SK-N-SH treated with all-trans-retinoic acid at 6 μM for 48 hours (cell line): ENCODE results near the gene EPB41L1.

Experiments
- ATAC-seq: fragments of 200-7000 bp; cut with Tn5 transposase; 3 replicates; pipeline ENCODE4 v1.9.1; 2020; ENCODE audit warnings: mild to moderate bottlenecking, moderate library complexity
- CREB5 ChIP-seq: fragments of 250-450 bp; sonication (Bioruptor Pico); IDR thresholded peaks from 2 replicates; pipeline ENCODE4 v1.5.1; 2020; ENCODE audit warnings: low read depth, mild to moderate bottlenecking, moderate library complexity
- CSDC2 ChIP-seq: fragments of 250-450 bp; sonication (Bioruptor Pico); IDR thresholded peaks from 2 replicates; pipeline ENCODE4 v1.5.0; 2020; ENCODE audit warnings: mild to moderate bottlenecking, moderate library complexity
- CSRNP3 ChIP-seq: fragments of 250-450 bp; sonication (Bioruptor Pico); IDR thresholded peaks from 2 replicates; pipeline ENCODE4 v1.5.1; 2021; ENCODE audit warnings: mild to moderate bottlenecking, moderate library complexity
- ESRRG ChIP-seq: fragments of 250-450 bp; sonication (Bioruptor Pico); IDR thresholded peaks from 2 replicates; pipeline ENCODE4 v1.6.1; 2021; ENCODE audit warnings: mild to moderate bottlenecking
- GLIS3 ChIP-seq: fragments of 250-450 bp; sonication (Bioruptor Pico); IDR thresholded peaks from 2 replicates; pipeline ENCODE4 v1.5.0; 2020; ENCODE audit warnings: mild to moderate bottlenecking, moderate library complexity
- ISL1 ChIP-seq: fragments of 250-450 bp; sonication (Bioruptor Pico); IDR thresholded peaks from 2 replicates; pipeline ENCODE4 v2.1.2; 2022; ENCODE audit warnings: mild to moderate bottlenecking, moderate library complexity
- OSR1 ChIP-seq: fragments of 250-450 bp; sonication (Bioruptor Pico); IDR thresholded peaks from 2 replicates; pipeline ENCODE4 v1.8.0; 2022; ENCODE audit warnings: moderate library complexity, mild to moderate bottlenecking, inconsistent platforms
- PATZ1 ChIP-seq: fragments of 250-450 bp; sonication (Bioruptor Pico); IDR thresholded peaks from 2 replicates; pipeline ENCODE4 v1.8.0; 2020; ENCODE audit warnings: mild to moderate bottlenecking, moderate library complexity, borderline replicate concordance
- POU6F1 ChIP-seq: fragments of 250-450 bp; sonication (Bioruptor Pico); IDR thresholded peaks from 2 replicates; pipeline ENCODE4 v1.8.0; 2021; ENCODE audit warnings: low read depth, mild to moderate bottlenecking, moderate library complexity, borderline replicate concordance
- PPARA ChIP-seq: fragments of 250-450 bp; sonication (Bioruptor Pico); IDR thresholded peaks from 2 replicates; pipeline ENCODE4 v1.5.0; 2020; ENCODE audit warnings: mild to moderate bottlenecking, borderline replicate concordance
- RARB ChIP-seq: fragments of 250-450 bp; sonication (Bioruptor Pico); IDR thresholded peaks from 2 replicates; pipeline ENCODE4 v1.8.0; 2021; ENCODE audit warnings: mild to moderate bottlenecking, moderate library complexity
- SNAI2 ChIP-seq: fragments of 250-450 bp; sonication (Bioruptor Pico); IDR thresholded peaks from 2 replicates; pipeline ENCODE4 v1.5.0; 2020; ENCODE audit warnings: mild to moderate bottlenecking, moderate library complexity
- TCF4 ChIP-seq: fragments of 250-450 bp; sonication (Bioruptor Pico); IDR thresholded peaks from 2 replicates; pipeline ENCODE4 v1.8.0; 2021; ENCODE audit warnings: mild to moderate bottlenecking, moderate library complexity, borderline replicate concordance
- TOX ChIP-seq: fragments of 250-450 bp; sonication (Bioruptor Pico); IDR thresholded peaks from 2 replicates; pipeline ENCODE4 v1.8.0; 2021; ENCODE audit warnings: mild to moderate bottlenecking, moderate library complexity, borderline replicate concordance
- TSHZ2 ChIP-seq: fragments of 250-450 bp; sonication (Bioruptor Pico); IDR thresholded peaks from 2 replicates; pipeline ENCODE4 v1.5.0; 2020; ENCODE audit warnings: mild to moderate bottlenecking, moderate library complexity
- ZC3H10 ChIP-seq: fragments of 250-450 bp; sonication (Bioruptor Pico); IDR thresholded peaks from 2 replicates; pipeline ENCODE4 v1.5.1; 2021; ENCODE audit warnings: mild to moderate bottlenecking, moderate library complexity
- ZFP3 ChIP-seq: fragments of 250-450 bp; sonication (Bioruptor Pico); IDR thresholded peaks from 2 replicates; pipeline ENCODE4 v1.5.0; 2020; ENCODE audit warnings: mild to moderate bottlenecking, moderate library complexity
- ZFP30 ChIP-seq: fragments of 450-650 bp; formaldehyde crosslinking; IDR thresholded peaks from 2 replicates; pipeline ENCODE4 v1.5.0; 2022; ENCODE audit warnings: mild to moderate bottlenecking, moderate library complexity
- ZNF565 ChIP-seq: fragments of 450-650 bp; formaldehyde crosslinking; conservative IDR thresholded peaks from 2 replicates; pipeline ENCODE4 v1.5.0; 2020; ENCODE audit warnings: low read depth, mild to moderate bottlenecking, moderate library complexity
- ZNF70 ChIP-seq: fragments of 450-650 bp; formaldehyde crosslinking; IDR thresholded peaks from 2 replicates; pipeline ENCODE4 v1.5.0; 2020; ENCODE audit warnings: mild to moderate bottlenecking, moderate library complexity
- ZNF8 ChIP-seq: fragments of 450-650 bp; formaldehyde crosslinking; IDR thresholded peaks from 2 replicates; pipeline ENCODE4 v1.5.0; 2020; ENCODE audit warnings: mild to moderate bottlenecking, moderate library complexity

The EPB41L1 gene

GRCh38 chr20:36199345-36200257 is 45.1 kb downstream of the EPB41L1 start (continued):
- TF ChIP-seq TOX (CRISPR knock-in tag) (no peak), RARB (CRISPR knock-in tag) (no peak), ZC3H10 (no peak), CSRNP3 (CRISPR knock-in tag) (no peak), TCF4 (CRISPR knock-in tag) (peak; percentile 47; the same call in 1 of the 2 replicates), CSDC2 (CRISPR knock-in tag) (no peak), TSHZ2 (CRISPR knock-in tag) (no peak), ZNF8 (no peak), POU6F1 (no peak)

- ATAC-seq: no peak
- TF ChIP-seq RARB (CRISPR knock-in tag) (no peak), PPARA (CRISPR knock-in tag) (no peak), CSDC2 (CRISPR knock-in tag) (no peak), ISL1 (no peak), TSHZ2 (CRISPR knock-in tag) (no peak), TCF4 (CRISPR knock-in tag) (no peak), GLIS3 (CRISPR knock-in tag) (no peak), ZFP3 (CRISPR knock-in tag) (no peak), PATZ1 (CRISPR knock-in tag) (no peak), ZNF70 (CRISPR knock-in tag) (no peak), ZC3H10 (no peak), TOX (CRISPR knock-in tag) (no peak)
Measured at GRCh38 chr20:36200451-36200850, 45.9 kb downstream of the EPB41L1 start.

GRCh38 chr20:36201198-36201597 is 46.7 kb downstream of the EPB41L1 start:
- ATAC-seq: no peak
- TF ChIP-seq ISL1: no peak
- TF ChIP-seq ZNF70 (CRISPR knock-in tag): no peak
- no peak for TF ChIP-seq RARB (CRISPR knock-in tag)
- no peak for TF ChIP-seq ZFP30
- no peak for TF ChIP-seq PPARA (CRISPR knock-in tag)
- TF ChIP-seq ZNF8: no peak
- TF ChIP-seq ESRRG (CRISPR knock-in tag): no peak
- TF ChIP-seq ZNF565 (CRISPR knock-in tag): no peak
- TF ChIP-seq TOX (CRISPR knock-in tag): no peak
- TF ChIP-seq CSDC2 (CRISPR knock-in tag): no peak
- TF ChIP-seq CSRNP3 (CRISPR knock-in tag): no peak
- no peak for TF ChIP-seq SNAI2 (CRISPR knock-in tag)
- no peak for TF ChIP-seq TCF4 (CRISPR knock-in tag)
- TF ChIP-seq CREB5: no peak
- no peak for TF ChIP-seq ZFP3 (CRISPR knock-in tag)
- TF ChIP-seq OSR1 (CRISPR knock-in tag): no peak
